ENCODE results near the gene ABCB8.
A peak's percentile ranks its signal among the peaks of the same experiment; 100 is the strongest.
"Not testable (repeated sequence)": the region's sequence is repeated elsewhere in the genome, so short reads cannot be mapped to it uniquely, and the experiment has no call there.

The ABCB8 gene

GRCh38 chr7:150999001-150999400 lies 29.2 kb upstream of the ABCB8 start:
- DNase-seq: no peak

GRCh38 chr7:150999497-151000230 lies 28.6 kb upstream of the ABCB8 start:
- DNase-seq: peak in 1 of 2 experiments; percentile 45

- no peak for DNase-seq
Observed at GRCh38 chr7:151000897-151001495, 27.3 kb upstream of the ABCB8 start.

GRCh38 chr7:151001546-151001945 lies 26.7 kb upstream of the ABCB8 start:
- DNase-seq: no peak

- no peak for DNase-seq
Observed at GRCh38 chr7:151003572-151003971, 24.7 kb upstream of the ABCB8 start.

GRCh38 chr7:151005566-151005965 lies 22.7 kb upstream of the ABCB8 start:
- DNase-seq: no peak

GRCh38 chr7:151006590-151007300 lies 21.5 kb upstream of the ABCB8 start:
- DNase-seq: no peak

- DNase-seq: no peak
Observed at GRCh38 chr7:151007469-151007898, 20.8 kb upstream of the ABCB8 start.

GRCh38 chr7:151008143-151008510 lies 20.1 kb upstream of the ABCB8 start:
- DNase-seq: no peak

- peak; percentile 66 to 85 for DNase-seq
Observed at GRCh38 chr7:151008511-151009323, 19.5 kb upstream of the ABCB8 start.

- no peak for DNase-seq
Observed at GRCh38 chr7:151009327-151010036, 18.8 kb upstream of the ABCB8 start.

GRCh38 chr7:151010037-151010306 lies 18.3 kb upstream of the ABCB8 start:
- DNase-seq: no peak

GRCh38 chr7:151010307-151011096 lies 17.7 kb upstream of the ABCB8 start:
- no peak for DNase-seq

- DNase-seq: no peak
Observed at GRCh38 chr7:151011097-151011409, 17.2 kb upstream of the ABCB8 start.

GRCh38 chr7:151011616-151012015 lies 16.6 kb upstream of the ABCB8 start:
- not testable (repeated sequence) for DNase-seq

GRCh38 chr7:151012031-151012692 lies 16.1 kb upstream of the ABCB8 start:
- no peak for DNase-seq

GRCh38 chr7:151012911-151013347 lies 15.3 kb upstream of the ABCB8 start:
- no peak for DNase-seq

GRCh38 chr7:151013356-151013732 lies 14.9 kb upstream of the ABCB8 start:
- DNase-seq: no peak

GRCh38 chr7:151013733-151014497 lies 14.3 kb upstream of the ABCB8 start:
- DNase-seq: peak; percentile 73 to 82

GRCh38 chr7:151014950-151015349 lies 13.3 kb upstream of the ABCB8 start:
- DNase-seq: peak in 1 of 2 experiments; percentile 29

GRCh38 chr7:151015967-151016366 lies 12.3 kb upstream of the ABCB8 start:
- DNase-seq: no peak

Data from stimulated activated CD4-positive, alpha-beta T cell treated with anti-CD3 and anti-CD28 coated beads, Interleukin-4, amount 100 ng/mL, for 4 hours (primary cell).